LNCaP clone FGC (cell line): ENCODE data around the gene IYD.
"Not testable (repeated sequence)": the region's sequence is repeated elsewhere in the genome, so short reads cannot be mapped to it uniquely, and the experiment has no call there.

Source experiments
- DNase-seq: peaks from one replicate; pipeline ENCODE4 v3.0.0-alpha.2; 2011; ENCODE audit warnings: low read depth
- H3K4me3 ChIP-seq: 2 replicates; pipeline ENCODE4 v1.5.1; 2011; ENCODE audit warnings: mild to moderate bottlenecking, low read depth, low read length, control low read depth
- CTCF ChIP-seq: IDR thresholded peaks from 2 replicates; pipeline ENCODE4 v1.5.1; 2012; ENCODE audit warnings: mild to moderate bottlenecking; ENCODE audit not compliant: control insufficient read depth, insufficient read depth; ENCODE audit errors: extremely low read depth

IYD gene

GRCh38 chr6:150443621-150444020 lies 74.8 kb downstream of the IYD start:
- H3K4me3 ChIP-seq, result no peak overlapping the region
- no peak for TF ChIP-seq CTCF
- no peak for DNase-seq

DNA sequence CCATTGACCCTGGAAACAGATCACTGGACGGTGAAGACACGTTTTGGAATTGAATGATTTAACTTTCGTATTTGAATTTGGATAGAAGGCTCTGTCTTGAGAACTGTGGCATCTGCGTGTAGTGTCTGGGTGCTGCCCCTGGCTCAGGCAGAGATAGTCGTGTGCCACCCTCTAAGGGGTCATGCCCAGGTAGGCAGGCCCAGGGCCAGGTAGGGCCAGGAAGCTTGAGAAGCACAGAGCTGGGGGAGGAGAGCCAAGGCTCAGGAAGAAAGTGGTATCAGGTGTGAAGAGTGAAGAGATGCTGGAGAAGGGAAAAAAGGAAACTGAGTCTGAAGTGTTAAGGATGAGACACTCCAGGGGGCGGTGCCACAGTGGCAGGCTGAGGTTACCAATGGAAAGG lies 75.5 kb downstream of the IYD start:
- no peak for TF ChIP-seq CTCF
- DNase-seq, result no peak

GRCh38 chr6:150445486-150445885 lies 76.7 kb downstream of the IYD start:
- no peak for DNase-seq
- H3K4me3 ChIP-seq, result no peak overlapping the region
- TF ChIP-seq CTCF, result no peak

More for the DNA sequence above, 75.5 kb downstream of the IYD start:
- H3K4me3 ChIP-seq, result no peak overlapping the region

DNA sequence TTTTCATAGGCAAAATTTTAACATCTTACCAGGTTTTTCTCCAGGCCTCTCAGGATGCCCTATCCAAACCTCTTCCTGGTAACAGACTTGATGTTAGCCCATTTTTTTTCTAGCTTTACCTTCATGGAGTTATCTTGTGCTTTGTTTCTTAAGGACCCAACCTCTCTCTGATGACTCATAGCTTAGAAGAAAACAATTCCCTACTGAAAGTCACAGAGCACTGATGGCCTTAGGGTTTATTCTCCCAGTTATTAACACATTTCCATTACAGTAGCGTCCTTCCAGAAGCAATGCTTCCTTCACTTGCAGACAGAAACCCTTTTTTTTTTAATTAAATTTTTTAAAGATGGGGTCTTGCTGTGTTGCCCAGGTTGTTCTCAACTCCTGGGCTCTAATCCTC lies 79.4 kb downstream of the IYD start:
- no peak for TF ChIP-seq CTCF
- no peak overlapping the region for H3K4me3 ChIP-seq
- DNase-seq, result no peak

DNA sequence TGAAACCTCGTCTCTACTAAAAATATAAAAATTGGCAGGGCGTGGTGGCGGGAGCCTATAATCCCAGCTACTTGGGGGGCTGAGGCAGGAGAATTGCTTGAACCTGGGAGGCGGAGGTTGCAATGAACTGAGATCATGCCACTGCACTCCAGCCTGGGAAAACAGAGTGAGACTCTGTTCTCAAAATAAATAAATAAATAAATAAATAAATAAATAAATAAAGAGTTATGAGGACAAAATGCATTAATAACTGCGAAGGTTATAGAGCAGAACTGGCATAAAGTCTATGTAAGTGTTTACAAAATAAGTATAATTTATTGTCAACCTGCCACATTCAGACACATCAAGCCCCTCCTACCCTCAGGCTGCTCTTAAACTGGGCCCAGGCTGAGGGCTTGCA lies 80.2 kb downstream of the IYD start:
- not testable (repeated sequence) for H3K4me3 ChIP-seq, DNase-seq

GRCh38 chr6:150450918-150451317 lies 82.1 kb downstream of the IYD start:
- no peak for TF ChIP-seq CTCF
- H3K4me3 ChIP-seq, result no peak overlapping the region
- no peak for DNase-seq

DNA sequence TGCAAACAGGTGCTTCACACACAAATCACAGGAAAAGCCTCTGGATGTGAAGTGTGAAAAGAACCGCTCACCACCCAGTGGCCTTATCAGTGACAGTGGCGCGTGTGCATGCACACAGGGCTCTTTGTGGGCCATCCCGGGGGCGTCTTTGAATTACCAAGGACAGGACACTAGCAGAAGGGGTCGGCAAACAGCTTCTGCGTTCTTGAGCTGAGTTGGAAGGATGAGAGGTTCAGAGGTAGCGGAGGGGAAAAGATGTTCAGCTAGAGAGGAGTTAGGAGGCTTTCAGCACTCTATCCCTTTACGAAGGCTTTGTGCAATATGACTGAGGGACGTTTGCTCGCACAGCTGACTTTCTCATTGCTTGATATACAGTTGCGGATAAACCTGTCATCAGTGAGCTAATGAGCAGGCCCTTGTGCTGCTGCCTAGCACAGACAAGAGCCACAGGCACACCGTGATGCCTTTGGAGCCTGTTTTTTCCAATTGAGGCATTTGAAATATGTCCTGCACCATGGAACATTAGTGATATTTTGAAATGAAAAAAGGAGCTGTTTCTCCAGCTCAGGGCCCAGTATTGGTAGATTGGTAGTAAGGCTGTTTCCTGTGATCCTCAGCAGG lies 83.1 kb downstream of the IYD start:
- no peak for DNase-seq
- no peak for TF ChIP-seq CTCF
- H3K4me3 ChIP-seq, result no peak overlapping the region
